ENCODE data around the gene TAP2. TPM values are rescaled to one million over a fixed set of nuclear protein-coding genes. Genes with fewer than 3 reads are reported as not detected.

The TAP2 gene
- total RNA-seq: 22.4 TPM
- long read RNA-seq: 0 reads

GRCh38 chr6:32838114-32838958 is at the start of gene TAP2:
Gene TAP2 (minus strand): TSS chr6:32838739. CDS start chr6:32838233, 506 bp downstream.
- Histone ChIP-seq H3K4me1 (peaks cover 37% of the 10 kb centered on the region), H3K27ac (replicated peaks) (peak within 1 kb of the TSS; percentile 98), H3K36me3 (peaks cover 47% of the 10 kb centered on the region), H3K27me3 (ENCODE audit: low read depth) (no peaks in the 10 kb centered on the region), H3K4me3 (peak within 1 kb of the TSS; percentile 90), H3K9me3 (replicated peaks) (no peaks in the 10 kb centered on the region)
- intact Hi-C loops (cut with micrococcal nuclease): no loop called here
- TF ChIP-seq CTCF (IDR thresholded peaks at IDR 0.05; ENCODE audit: borderline replicate concordance): peak; percentile 96
- DNase-seq: peak; percentile 96

- Histone ChIP-seq H3K9me3 (replicated peaks) (no peaks in the 10 kb centered on the region), H3K4me1 (peaks cover 22% of the 10 kb centered on the region), H3K27me3 (ENCODE audit: low read depth) (no peaks in the 10 kb centered on the region), H3K27ac (replicated peaks) (no peak overlapping the region), H3K36me3 (no peaks in the 10 kb centered on the region), H3K4me3 (no peak overlapping the region)
- intact Hi-C loops (cut with micrococcal nuclease): loop anchor here (5.0 kb wide), 1 partner anchor 95 kb away; no protein-coding TSS in a partner anchor
- no peak for TF ChIP-seq CTCF (IDR thresholded peaks at IDR 0.05; ENCODE audit: borderline replicate concordance)
- no peak for DNase-seq
Observed at GRCh38 chr6:32887616-32888015, 49.1 kb upstream of the TAP2 start.

- no peak for DNase-seq
- intact Hi-C loops (cut with micrococcal nuclease): loop anchor here (5.0 kb wide), 1 partner anchor 95 kb away; no protein-coding TSS in a partner anchor
- Histone ChIP-seq H3K27me3 (ENCODE audit: low read depth) (no peaks in the 10 kb centered on the region), H3K9me3 (replicated peaks) (no peaks in the 10 kb centered on the region), H3K36me3 (no peaks in the 10 kb centered on the region), H3K4me3 (no peak overlapping the region), H3K4me1 (peaks cover 22% of the 10 kb centered on the region), H3K27ac (replicated peaks) (no peak overlapping the region)
- no peak for TF ChIP-seq CTCF (IDR thresholded peaks at IDR 0.05; ENCODE audit: borderline replicate concordance)
Observed at GRCh38 chr6:32886681-32887383, 48.3 kb upstream of the TAP2 start.

GRCh38 chr6:32885698-32886286 is 47.3 kb upstream of the TAP2 start:
- intact Hi-C loops (cut with micrococcal nuclease): loop anchor here (5.0 kb wide), 1 partner anchor 97 kb away; no protein-coding TSS in a partner anchor
- no peaks in the 10 kb centered on the region for H3K27me3 ChIP-seq (ENCODE audit: low read depth)
- peak; percentile 78 for TF ChIP-seq CTCF (IDR thresholded peaks at IDR 0.05; ENCODE audit: borderline replicate concordance)

GRCh38 chr6:32883789-32884188 is 45.2 kb upstream of the TAP2 start:
- H3K27ac ChIP-seq (replicated peaks): peak overlapping the region; percentile 41
- peaks cover 22% of the 10 kb centered on the region for H3K4me1 ChIP-seq
- peaks cover 12% of the 10 kb centered on the region for H3K27me3 ChIP-seq (ENCODE audit: low read depth)
- no peaks in the 10 kb centered on the region for H3K36me3 ChIP-seq
- no peak for DNase-seq
- H3K9me3 ChIP-seq (replicated peaks): no peaks in the 10 kb centered on the region
- intact Hi-C loops (cut with micrococcal nuclease): no loop called here
- H3K4me3 ChIP-seq: no peak overlapping the region
- no peak for TF ChIP-seq CTCF (IDR thresholded peaks at IDR 0.05; ENCODE audit: borderline replicate concordance)

More at GRCh38 chr6:32885698-32886286, 47.3 kb upstream of the TAP2 start:
- no peak overlapping the region for H3K4me3 ChIP-seq
- no peak overlapping the region for H3K27ac ChIP-seq (replicated peaks)
- no peaks in the 10 kb centered on the region for H3K9me3 ChIP-seq (replicated peaks)
- no peak for DNase-seq
- no peaks in the 10 kb centered on the region for H3K36me3 ChIP-seq
- peaks cover 22% of the 10 kb centered on the region for H3K4me1 ChIP-seq

All from left ventricle myocardium inferior (tissue), 1 donor.